NOMO-1 treated with DMSO at 0.1 percent for 48 hours (cell line): ENCODE data around the gene MROH2A.

Source experiments
- DNase-seq: peaks from one replicate; lab custom pipeline; 2025; ENCODE audit not compliant: unreplicated experiment; lab: John Stamatoyannopoulos, UW

MROH2A gene

DNA sequence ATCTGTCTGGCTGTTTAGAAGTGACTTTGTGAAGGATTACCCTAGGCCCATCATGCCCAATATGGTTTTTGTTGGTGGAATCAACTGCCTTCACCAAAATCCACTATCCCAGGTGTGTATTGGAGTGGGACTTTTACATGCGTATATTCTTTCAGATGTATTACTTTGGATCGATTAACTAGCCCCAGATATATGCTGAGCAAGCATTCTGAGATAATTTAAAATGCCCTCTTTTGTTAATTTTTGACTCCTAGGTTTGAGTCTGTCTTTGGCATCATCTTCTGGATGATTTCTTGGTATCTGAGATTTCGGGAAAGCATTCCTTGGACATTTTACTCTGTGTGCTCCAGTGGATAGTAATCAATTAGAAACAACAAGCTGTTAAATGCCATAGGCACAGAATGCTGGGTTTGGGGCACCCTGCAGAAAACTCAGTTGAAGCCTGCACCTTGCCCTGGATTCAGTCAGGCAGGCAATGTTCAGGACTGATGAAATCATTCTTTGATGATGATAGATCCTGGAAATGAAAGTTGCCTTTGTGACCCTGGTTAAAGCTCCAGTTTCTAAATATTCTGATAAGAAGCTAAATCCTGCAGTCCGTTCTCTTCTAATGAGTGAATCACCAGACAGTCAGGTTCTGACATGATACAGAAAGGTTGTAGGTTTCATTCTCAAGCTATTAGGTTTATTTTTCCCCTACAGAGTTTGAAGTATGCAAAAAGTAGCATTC, 16.9 kb upstream of the MROH2A start:
- DNase-seq = no peak

DNA sequence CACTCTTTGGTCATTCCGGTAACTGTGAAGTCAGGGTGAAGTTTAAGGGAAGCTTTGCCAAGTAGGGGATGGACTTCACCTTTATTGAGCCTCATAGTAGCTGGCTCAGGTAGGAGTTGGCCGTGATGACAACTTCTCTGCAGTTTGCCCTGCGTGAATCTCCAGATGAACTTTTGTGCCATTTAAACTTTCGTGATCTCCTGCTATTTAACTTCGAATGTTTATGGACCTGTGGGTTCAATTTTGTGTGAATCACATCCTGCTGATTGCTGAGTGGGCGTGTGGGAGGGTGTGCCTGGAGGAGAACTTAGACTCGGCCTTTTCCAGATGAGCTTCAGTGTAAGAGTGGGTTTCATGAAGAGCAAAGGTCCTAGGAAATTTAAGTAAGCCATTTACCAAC, 13.9 kb upstream of the MROH2A start:
- DNase-seq = no peak

DNA sequence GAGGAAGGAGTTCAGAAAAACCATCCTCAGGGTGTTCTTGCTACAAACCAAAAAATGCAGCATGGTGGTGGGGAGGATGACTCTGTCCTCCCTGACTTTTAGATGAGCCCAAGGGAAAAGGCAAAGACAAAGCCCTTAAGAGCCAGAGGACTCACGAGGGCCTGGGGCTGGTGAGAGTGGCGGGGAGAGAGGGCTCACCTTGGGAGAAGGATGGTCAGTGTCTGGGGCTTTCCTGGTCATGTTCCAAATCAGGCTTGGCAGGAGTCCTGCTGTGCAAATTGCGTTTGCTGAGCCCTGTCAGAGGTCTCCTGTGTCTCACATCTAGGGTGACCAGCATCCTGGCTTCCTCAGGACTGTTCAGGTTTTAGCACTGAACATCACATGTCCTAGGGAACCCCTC, 13.4 kb upstream of the MROH2A start:
- DNase-seq = no peak

DNA sequence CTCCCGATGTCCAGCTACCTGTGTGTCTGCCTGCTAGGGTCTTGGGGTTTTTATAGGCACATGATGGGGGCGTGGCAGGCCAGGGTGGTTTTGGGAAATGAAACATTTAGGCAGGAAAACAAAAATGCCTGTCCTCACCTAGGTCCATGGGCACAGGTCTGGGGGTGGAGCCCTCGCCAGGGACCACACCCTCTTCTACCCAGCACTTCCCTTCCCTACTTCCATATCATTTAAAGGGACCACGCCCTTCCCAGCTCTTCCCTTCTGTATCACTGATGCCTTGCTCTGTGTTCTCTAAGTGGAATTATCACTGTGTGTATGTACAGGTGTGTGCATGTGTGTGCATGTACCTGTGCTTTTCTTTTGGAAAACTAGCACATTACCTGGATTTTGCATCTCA, 11.7 kb upstream of the MROH2A start:
- no peak for DNase-seq

DNA sequence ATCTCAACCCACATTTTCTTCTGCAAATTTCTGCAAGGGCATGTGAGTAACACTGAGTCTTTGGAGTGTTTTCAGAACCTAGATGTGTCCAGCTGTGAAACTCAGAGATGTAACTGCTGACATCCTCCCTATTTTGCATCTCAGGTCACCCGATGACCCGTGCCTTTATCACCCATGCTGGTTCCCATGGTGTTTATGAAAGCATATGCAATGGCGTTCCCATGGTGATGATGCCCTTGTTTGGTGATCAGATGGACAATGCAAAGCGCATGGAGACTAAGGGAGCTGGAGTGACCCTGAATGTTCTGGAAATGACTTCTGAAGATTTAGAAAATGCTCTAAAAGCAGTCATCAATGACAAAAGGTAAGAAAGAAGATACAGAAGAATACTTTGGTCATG, 10.1 kb upstream of the MROH2A start:
- no peak for DNase-seq

DNA sequence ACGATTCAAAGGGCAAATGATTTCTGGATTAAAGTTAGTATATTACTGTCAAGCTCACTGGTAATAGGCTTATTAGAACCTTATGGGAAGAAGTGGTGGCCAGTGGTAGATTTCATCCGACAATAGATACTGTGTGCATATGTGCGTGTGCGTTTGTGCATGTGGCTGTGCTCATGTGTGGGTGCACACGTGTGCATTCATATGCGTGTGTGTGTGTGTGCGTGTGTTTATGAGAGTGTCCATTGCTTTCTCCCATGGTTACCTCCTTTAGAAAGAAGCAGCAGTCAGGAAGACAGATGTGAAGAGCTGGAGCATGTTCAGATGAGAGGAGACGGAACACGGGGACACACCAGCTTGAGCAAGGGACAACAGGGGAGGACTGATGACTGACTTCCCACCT, 8.9 kb upstream of the MROH2A start:
- no peak for DNase-seq

DNA sequence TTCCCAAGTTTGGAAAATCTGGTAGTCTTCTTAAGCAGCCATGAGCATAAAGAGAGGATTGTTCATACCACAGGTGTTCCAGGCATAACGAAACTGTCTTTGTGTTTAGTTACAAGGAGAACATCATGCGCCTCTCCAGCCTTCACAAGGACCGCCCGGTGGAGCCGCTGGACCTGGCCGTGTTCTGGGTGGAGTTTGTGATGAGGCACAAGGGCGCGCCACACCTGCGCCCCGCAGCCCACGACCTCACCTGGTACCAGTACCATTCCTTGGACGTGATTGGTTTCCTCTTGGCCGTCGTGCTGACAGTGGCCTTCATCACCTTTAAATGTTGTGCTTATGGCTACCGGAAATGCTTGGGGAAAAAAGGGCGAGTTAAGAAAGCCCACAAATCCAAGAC, 6.0 kb upstream of the MROH2A start:
- no peak for DNase-seq

DNA sequence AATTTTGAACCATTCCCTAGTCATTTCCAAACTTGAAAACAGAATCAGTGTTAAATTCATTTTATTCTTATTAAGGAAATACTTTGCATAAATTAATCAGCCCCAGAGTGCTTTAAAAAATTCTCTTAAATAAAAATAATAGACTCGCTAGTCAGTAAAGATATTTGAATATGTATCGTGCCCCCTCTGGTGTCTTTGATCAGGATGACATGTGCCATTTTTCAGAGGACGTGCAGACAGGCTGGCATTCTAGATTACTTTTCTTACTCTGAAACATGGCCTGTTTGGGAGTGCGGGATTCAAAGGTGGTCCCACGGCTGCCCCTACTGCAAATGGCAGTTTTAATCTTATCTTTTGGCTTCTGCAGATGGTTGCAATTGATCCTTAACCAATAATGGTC, 5.5 kb upstream of the MROH2A start:
- DNase-seq = no peak

DNA sequence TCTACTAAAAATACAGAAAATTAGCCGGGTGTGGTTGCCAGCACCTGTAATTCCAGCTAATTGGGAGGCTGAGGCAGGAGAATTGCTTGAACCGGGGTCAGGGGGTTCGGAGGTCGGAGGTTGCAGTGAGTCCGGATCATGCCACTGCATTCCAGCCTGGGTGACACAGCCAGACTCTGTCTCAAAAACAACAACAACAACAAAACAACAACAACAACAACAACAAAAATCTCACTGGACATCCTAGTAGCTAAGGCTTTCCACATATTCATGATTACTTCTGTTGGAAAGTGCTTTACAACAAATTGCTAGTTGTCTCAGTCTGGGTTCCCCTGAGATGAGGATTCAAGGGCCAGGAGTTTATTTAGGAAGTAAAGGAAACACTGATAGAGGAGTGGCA, 4.3 kb upstream of the MROH2A start:
- DNase-seq = no peak

DNA sequence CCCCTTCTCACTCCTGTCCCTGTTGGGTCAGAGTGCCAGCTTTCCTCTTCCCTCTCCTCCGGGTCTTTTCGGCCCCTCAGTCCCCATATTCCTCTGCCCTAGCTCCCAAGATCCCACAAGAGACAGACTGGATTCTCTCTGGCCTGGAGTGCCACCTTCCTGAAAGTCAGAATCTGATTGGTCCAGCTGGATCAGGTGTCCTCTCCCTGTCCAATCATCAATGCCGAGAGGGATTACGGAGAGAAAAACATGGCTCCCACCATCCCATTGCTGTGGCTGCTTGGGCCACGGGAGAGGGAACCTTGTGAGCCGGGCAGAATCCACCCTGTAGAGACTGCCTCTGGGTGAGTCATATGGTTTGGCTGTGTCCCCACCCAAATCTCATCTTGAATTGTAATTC, 2.7 kb upstream of the MROH2A start:
- DNase-seq = no peak

DNA sequence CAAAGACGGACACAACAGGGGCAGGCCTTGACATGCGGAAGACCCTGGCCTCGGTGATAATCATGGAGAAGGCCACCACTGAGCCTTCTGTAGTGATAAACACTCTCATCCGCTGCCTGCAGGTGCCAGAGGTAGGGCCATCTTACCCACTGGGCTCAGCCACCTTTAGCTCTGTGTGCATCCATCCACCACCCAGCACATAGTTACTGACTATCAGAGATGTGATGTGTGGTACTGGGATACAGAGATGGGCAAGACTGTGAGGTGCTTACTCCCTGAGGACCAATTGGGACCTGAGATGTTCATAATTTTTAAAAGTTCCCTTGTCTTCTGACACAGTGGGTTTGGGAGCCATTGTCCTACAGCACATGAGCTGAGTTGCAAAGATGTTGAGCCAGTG, 1.6 kb downstream of the MROH2A start:
- DNase-seq = no peak

DNA sequence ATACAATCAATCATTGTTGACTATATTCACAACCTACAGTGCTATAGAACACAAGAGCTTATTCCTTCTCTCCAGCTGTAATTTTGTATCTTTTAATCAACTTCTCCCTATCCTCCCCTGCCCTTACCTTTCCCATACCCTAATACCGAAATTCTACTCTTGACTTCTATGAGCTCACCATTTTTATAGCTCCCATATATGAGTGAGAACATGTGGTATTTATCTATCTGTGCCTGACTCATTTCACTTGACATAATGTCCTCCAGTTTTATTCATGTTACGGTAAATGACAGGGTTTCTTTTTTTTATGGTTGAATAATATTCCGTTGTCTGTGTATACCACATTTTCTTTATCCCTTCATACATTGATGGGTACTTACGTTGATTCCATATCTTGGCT, 2.6 kb downstream of the MROH2A start:
- no peak for DNase-seq

DNA sequence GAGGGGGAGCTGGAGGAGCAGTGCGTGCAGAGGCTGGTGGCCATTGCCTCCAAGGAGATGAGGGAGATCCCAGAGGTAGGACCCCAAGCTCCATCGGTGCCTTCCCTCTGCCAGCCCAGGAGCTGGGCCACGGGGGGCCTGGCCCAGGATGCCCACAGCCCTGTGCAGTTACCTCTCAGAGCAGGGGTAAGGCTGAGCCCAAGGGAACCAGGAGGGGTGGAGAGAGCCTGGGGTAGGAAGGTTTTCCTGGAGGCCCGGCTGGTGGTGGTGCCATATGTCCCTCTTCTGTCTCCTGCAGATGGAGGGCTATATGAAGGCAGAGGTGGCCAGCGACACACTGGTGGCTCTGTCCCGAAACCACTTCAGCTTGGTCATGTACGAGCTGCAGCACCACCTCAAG, 11.4 kb downstream of the MROH2A start:
- DNase-seq = no peak

DNA sequence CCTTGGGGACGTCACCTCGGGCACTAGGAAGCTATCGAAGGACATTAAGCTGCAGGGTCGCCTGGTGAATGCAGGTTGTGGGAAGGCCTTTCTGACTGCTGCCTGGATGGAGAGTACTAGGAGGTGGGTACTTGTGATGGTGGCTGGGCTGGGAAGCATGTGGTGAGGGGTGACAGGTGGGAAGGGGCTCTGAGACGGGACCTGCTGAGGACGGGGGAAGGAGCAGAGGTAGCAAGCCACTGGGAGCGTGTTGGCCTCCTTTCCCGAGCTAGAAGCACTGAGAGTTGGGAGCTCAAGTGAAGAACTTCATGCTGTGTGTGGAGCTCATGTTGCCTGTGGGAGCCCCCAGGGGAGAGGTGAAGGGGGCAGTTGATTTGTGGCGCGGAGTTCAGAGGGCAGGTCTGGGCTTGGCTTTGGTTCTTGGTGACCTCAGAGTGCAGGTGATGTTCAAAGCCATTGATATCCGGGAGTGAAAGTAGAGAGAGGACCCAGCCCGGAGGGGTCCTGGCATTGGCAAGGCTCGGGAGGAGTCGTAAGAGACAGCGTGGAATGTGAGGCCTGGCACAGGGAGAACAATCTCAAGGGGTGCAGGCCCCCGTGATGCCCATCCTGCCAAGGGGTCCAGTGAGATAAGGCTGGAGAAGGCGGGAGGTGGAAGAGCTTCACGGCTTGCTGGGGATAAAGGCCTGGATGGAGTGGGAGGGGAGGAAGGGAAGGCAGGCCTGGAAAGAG, 13.2 kb downstream of the MROH2A start:
- DNase-seq = no peak

DNA sequence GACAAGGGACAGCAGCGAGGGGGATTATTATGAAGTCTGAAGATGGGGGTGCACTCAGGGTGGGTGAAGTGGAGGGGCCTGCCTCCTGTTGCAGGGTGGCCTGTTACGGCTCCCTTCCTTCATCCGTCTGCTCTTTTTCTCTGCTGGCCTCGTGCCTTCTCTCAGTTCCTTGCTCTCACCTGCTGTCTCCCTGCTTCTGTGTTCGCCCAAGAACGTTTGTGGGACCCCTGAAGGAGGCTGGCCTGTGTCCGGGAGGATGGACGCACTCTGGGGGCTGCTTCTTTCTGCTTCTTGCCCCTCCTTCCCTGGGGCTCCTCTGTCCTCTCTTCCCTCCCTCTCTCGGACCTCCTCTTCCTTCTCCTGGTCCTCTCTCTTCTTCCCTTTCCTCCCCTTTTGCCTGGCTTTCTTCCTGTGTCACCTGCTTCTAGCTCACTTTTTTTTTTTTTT, 13.8 kb downstream of the MROH2A start:
- no peak for DNase-seq

DNA sequence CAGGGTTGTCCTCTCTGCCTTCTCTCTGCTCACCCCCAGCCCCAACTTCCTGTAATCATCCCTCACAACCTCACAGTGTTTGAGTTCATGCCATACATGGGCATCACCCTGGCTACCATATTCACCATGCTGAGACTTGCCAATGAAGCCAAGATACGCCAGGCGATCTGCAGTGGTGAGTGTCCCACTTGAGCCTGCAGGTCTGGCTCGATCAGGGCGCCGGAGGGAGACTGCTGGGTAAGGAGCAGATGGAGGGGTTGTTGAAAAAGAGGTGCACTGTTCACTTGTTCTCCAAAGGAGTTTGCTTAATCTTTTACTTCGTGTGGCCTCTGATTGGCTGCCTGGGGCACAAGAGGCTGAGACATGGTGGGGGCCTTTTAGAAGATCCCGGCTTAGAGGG, 14.6 kb downstream of the MROH2A start:
- DNase-seq = no peak

DNA sequence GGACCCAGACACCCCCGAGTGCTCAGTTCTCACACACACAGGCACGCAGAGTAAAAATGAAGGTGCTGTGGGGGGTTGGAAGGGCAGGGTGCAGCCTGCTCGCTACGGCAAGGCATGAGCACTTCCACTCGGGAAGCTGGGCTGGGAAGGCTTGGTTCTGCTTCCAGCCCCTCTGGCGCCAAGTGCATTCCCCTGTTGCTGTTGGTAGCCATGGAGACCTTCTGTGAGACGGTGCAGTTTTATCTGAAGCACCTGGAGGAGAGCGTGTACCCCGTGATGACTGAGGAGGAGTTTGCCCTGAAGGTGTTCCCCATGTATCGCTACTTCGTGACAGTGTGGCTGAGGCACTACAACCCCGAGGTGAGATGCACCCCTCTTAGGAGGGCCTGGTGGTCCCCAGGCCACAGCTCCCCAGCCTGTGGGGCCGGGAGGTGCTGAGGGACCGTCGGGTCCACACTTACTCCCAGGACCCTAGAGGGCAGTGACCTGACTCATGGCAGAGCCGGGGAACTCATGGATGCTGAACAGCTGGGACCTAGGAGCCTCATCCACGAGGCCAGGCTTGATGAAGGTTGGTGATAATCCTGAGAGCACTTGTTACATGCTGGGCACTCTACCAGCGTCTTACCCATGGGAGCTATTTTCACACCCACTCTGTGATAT, 15.5 kb downstream of the MROH2A start:
- DNase-seq = no peak

DNA sequence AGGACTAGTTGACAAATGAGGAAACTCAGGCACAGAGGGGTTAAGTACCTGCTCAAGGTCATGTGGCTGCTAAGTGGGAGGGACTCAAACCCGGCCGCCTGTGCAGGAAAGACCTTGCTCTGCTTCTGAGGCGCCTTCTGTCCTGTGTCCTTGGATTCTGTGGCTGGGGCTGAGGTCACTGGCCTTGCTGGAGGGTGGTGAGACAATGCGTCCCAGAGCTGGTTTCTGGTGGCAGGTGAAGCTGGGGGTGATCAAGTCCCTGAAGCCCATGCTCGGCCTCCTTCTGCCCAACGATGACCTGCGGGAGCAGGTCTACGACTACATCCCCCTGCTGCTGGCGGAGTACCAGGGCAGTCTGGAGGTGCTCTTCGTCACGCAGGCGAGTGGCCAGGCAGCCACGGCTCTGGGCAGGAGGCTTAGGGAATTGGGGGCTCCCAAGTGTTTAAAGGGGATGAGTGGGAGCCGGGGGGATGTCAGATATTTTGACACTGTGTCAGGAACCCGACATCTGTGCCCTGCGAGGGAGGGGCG, 16.1 kb downstream of the MROH2A start:
- DNase-seq = no peak

DNA sequence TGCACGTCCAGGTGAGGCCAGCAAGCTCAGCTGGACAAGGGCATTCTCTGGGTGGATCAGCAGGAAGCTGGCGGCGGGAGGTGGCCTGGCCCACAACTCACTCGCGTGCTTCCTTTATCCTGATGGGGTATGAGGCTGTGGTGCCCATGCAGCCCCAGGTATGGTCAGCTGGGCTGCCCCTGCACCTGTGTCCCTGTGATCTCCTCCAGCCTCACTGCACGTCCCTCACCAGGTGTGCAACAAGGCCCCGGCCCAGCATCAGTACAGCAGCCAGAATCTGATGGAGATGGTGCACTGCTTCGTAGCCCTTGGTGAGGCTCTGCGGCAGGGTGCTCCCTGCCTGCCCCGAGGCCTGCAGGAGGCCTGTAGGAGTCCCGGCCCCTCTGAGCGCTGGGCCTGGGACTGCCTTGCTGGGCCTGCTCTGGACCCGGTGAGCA, 17.6 kb downstream of the MROH2A start:
- no peak for DNase-seq

DNA sequence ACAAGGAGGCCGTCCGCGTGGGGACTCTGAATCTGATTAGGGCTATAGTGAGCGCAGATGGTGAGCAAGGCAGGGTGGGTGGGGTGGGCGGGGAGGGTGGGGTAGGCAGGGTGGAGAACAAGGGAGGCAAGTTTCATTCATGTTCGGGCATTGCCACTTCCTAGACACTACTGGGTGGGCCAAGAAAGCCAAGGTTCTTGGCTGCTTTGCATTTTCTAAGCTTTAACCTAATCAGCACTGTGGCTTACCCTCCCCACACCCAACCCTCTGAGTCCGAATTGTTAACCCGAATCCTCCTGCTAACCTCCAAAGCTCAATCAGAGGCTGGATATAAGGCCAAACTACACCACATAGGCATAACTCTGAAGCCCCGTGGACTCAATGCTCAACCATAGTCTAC, 18.1 kb downstream of the MROH2A start:
- DNase-seq = no peak

DNA sequence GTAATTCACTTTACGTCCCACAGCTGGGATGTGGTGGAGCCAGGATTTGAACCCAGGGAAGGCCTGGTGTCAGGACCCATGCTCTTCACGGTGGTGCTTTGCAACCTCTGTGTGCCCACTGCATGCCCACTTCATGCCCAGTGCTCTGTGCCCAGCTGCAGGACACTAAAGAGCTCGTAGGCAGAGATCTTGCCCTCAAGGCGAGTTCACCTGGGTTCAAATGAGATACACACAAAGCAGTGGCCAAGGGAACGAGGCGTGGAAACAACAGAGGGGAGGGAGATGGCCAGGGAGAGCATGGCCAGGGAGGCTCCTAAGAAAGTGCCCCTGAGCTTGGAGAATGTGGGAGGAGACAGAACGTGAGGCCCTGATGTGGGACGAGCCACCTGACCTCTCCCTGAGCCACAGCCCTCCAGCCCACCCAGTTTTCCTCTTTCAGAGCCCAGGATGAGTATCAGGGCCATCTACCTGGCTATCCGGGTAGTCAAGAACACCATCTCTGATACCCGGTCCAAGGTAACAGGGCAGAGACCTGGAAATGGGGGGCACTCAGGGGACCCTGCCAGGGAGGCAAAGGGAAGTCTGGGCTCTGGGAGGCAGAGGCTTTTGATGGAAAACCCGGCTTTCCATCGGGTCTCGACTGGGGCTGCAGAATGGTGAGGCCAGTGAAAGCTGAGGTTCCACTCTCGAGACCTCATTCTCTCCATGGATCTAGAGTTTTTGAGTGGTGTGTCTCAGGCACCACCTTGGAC, 20.4 kb downstream of the MROH2A start:
- no peak for DNase-seq
